Measurements from ENCODE around the gene ACACB. TPM values are rescaled to one million over a fixed set of nuclear protein-coding genes. Genes with fewer than 3 reads are reported as not detected.

ACACB gene
- total RNA-seq, 1 donor from 2014 or later = 22.7 TPM

DNA sequence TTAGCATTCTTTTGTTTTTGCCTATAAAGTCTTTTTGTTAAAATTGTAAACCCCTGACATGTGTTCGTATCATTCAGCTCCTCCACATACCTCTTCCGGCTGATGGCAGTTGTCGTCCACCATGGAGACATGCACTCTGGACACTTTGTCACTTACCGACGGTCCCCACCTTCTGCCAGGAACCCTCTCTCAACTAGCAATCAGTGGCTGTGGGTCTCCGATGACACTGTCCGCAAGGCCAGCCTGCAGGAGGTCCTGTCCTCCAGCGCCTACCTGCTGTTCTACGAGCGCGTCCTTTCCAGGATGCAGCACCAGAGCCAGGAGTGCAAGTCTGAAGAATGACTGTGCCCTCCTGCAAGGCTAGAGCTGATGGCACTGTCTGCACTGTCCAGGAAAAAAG, 30.8 kb upstream of the ACACB start:
- H3K9me3 Mint-ChIP-seq = no peaks in the 10 kb centered on the region
- H3K4me1 Mint-ChIP-seq (ENCODE audit: unreplicated experiment) = no peaks in the 10 kb centered on the region
- H3K36me3 Mint-ChIP-seq = peaks cover 7% of the 10 kb centered on the region
- H3K27me3 Mint-ChIP-seq = no peaks in the 10 kb centered on the region
- H3K4me3 Mint-ChIP-seq = no peak overlapping the region
- no peak overlapping the region for H3K27ac Mint-ChIP-seq
- TF ChIP-seq, protein P1, sequence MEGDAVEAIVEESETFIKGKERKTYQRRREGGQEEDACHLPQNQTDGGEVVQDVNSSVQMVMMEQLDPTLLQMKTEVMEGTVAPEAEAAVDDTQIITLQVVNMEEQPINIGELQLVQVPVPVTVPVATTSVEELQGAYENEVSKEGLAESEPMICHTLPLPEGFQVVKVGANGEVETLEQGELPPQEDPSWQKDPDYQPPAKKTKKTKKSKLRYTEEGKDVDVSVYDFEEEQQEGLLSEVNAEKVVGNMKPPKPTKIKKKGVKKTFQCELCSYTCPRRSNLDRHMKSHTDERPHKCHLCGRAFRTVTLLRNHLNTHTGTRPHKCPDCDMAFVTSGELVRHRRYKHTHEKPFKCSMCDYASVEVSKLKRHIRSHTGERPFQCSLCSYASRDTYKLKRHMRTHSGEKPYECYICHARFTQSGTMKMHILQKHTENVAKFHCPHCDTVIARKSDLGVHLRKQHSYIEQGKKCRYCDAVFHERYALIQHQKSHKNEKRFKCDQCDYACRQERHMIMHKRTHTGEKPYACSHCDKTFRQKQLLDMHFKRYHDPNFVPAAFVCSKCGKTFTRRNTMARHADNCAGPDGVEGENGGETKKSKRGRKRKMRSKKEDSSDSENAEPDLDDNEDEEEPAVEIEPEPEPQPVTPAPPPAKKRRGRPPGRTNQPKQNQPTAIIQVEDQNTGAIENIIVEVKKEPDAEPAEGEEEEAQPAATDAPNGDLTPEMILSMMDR (conservative IDR thresholded peaks at IDR 0.05) = no peak
- peak; percentile 27 for DNase-seq (ENCODE audit: extremely low spot score, unreplicated experiment)

DNA sequence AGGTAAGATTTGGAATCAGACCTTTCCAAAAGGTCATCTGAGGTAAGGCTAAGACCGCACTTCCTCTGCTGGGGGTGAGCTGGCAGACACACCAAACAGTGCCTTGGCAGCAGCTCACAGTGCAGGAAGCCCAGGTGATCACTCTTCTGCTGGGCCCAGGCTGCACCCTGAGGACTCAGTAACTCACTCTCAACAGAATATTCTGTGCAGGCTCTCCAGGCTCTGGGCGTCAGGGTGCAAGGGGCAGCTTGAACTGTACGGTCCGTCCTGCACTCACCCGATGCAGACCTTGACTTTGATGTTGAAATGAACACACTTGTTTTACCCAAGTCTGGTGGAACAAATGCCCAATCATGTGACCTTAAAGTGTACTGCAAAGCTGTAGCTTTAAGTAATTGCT, 29.1 kb upstream of the ACACB start:
- no peaks in the 10 kb centered on the region for H3K27me3 Mint-ChIP-seq
- no peak for DNase-seq (ENCODE audit: extremely low spot score, unreplicated experiment)
- TF ChIP-seq, protein P1 (conservative IDR thresholded peaks at IDR 0.05) = no peak
- no peak overlapping the region for H3K4me3 Mint-ChIP-seq
- peaks cover 7% of the 10 kb centered on the region for H3K36me3 Mint-ChIP-seq
- H3K4me1 Mint-ChIP-seq (ENCODE audit: unreplicated experiment) = peaks cover 7% of the 10 kb centered on the region
- no peak overlapping the region for H3K27ac Mint-ChIP-seq
- no peaks in the 10 kb centered on the region for H3K9me3 Mint-ChIP-seq

DNA sequence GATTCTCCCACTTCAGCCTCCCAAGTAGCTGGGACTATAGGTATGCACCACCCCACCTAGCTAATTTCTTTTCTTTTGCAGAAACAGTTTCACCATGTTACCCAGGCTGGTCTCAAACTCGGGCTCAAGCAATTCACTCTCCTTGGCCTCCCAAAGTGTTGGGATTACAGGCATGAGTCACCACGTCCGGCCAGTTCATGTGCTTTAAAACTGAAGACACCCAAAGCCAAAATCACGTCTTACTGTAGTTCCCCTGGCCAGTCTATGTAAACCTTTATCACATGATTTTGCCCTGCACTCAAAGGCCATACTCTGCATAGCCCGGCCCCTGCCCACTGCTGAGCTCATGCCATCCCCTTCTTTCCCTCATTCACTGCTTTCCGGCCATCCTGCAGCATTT, 27.6 kb upstream of the ACACB start:
- no peak for DNase-seq (ENCODE audit: extremely low spot score, unreplicated experiment)
- H3K4me3 Mint-ChIP-seq = no peak overlapping the region
- no peaks in the 10 kb centered on the region for H3K27me3 Mint-ChIP-seq
- H3K36me3 Mint-ChIP-seq = peaks cover 4% of the 10 kb centered on the region
- no peaks in the 10 kb centered on the region for H3K9me3 Mint-ChIP-seq
- peaks cover 21% of the 10 kb centered on the region for H3K4me1 Mint-ChIP-seq (ENCODE audit: unreplicated experiment)
- H3K27ac Mint-ChIP-seq = no peak overlapping the region
- TF ChIP-seq, protein P1 (conservative IDR thresholded peaks at IDR 0.05) = no peak

GRCh38 chr12:109089683-109090082, 26.7 kb upstream of the ACACB start:
- Mint-ChIP-seq H3K4me3 (no peak overlapping the region), H3K9me3 (no peaks in the 10 kb centered on the region), H3K27ac (no peak overlapping the region), H3K36me3 (peaks cover 4% of the 10 kb centered on the region), H3K4me1 (ENCODE audit: unreplicated experiment) (peaks cover 21% of the 10 kb centered on the region), H3K27me3 (no peaks in the 10 kb centered on the region)
- peak; percentile 32 for DNase-seq (ENCODE audit: extremely low spot score, unreplicated experiment)
- TF ChIP-seq, protein P1 (conservative IDR thresholded peaks at IDR 0.05) = no peak

DNA sequence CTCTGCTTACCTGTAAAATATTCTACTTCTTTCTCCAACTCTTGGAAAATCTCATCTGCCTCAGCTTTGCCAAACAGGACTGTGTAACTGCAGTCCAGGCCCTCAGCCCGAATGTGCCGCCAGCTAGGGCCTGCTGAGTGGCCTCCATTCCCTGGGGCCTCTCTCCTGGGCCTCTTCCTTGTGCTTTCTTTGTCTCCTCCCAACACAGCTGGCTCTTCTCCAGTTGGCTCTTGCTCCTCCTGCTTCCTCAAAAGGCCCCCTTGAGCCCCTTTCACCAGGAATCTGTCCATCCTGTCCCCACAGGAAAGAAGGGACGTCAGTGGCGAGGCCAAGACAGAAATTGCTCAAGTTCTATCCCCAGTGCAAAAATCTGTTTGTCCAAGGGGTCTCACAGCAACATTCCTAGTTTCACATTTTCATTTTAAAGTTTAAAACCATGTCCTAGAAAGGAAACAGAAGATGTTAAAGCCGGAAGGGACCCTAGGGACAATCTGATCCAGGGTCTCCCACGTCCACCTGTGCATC, 23.8 kb upstream of the ACACB start:
- H3K27ac Mint-ChIP-seq = peak overlapping the region; percentile 90

More for the DNA sequence above, 23.8 kb upstream of the ACACB start:
- DNase-seq (ENCODE audit: extremely low spot score, unreplicated experiment) = peak; percentile 49
- H3K36me3 Mint-ChIP-seq = peaks cover 4% of the 10 kb centered on the region
- H3K4me1 Mint-ChIP-seq (ENCODE audit: unreplicated experiment) = peaks cover 21% of the 10 kb centered on the region
- H3K27me3 Mint-ChIP-seq = no peaks in the 10 kb centered on the region
- no peaks in the 10 kb centered on the region for H3K9me3 Mint-ChIP-seq
- TF ChIP-seq, protein P1 (conservative IDR thresholded peaks at IDR 0.05) = no peak
- H3K4me3 Mint-ChIP-seq = peak overlapping the region; percentile 92

Data from type B pancreatic cell (in vitro differentiated cells).